Measurements from ENCODE around the gene SLC38A10.

DNA sequence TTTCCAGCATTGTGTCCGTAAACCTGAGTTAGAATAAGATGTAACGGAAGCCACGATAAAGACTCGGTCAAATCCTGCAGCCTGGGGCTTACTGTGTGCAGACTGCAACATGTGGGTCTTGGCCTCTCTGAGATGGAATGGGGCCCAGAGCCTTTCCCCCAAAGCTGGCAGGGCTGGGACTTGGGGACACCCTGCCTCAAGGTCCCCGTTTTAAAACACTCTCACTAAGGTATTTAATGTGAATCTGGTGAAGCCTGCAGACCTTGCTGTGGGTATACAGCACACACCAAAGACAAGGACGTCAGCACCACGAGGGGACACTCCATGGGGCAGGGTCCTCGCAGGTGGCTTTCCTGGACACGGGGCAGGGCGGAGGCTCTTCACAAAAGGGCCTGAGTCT lies 53.9 kb downstream of the SLC38A10 start:
- no peak for TF ChIP-seq SP1 (IDR thresholded peaks at IDR 0.05; ENCODE audit: low read depth, low read length)
- TF ChIP-seq, protein P1, sequence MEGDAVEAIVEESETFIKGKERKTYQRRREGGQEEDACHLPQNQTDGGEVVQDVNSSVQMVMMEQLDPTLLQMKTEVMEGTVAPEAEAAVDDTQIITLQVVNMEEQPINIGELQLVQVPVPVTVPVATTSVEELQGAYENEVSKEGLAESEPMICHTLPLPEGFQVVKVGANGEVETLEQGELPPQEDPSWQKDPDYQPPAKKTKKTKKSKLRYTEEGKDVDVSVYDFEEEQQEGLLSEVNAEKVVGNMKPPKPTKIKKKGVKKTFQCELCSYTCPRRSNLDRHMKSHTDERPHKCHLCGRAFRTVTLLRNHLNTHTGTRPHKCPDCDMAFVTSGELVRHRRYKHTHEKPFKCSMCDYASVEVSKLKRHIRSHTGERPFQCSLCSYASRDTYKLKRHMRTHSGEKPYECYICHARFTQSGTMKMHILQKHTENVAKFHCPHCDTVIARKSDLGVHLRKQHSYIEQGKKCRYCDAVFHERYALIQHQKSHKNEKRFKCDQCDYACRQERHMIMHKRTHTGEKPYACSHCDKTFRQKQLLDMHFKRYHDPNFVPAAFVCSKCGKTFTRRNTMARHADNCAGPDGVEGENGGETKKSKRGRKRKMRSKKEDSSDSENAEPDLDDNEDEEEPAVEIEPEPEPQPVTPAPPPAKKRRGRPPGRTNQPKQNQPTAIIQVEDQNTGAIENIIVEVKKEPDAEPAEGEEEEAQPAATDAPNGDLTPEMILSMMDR (IDR thresholded peaks at IDR 0.05 in 2 of 3, conservative IDR thresholded peaks at IDR 0.05 in 1 of 3; ENCODE audit: control insufficient read depth in 2 of 3, extremely low read depth in 1 of 3, insufficient read depth in 1 of 3, low read depth in 3 of 3, low read length in 3 of 3): no peak
- TF ChIP-seq SIN3A (IDR thresholded peaks at IDR 0.05; ENCODE audit: low read depth, low read length): no peak
- TF ChIP-seq RAD51 (IDR thresholded peaks at IDR 0.05): no peak
- TF ChIP-seq MYC (IDR thresholded peaks at IDR 0.05; ENCODE audit: insufficient read depth, insufficient read length, insufficient replicate concordance, low read length, severe bottlenecking): no peak
- TF ChIP-seq, protein P2, sequence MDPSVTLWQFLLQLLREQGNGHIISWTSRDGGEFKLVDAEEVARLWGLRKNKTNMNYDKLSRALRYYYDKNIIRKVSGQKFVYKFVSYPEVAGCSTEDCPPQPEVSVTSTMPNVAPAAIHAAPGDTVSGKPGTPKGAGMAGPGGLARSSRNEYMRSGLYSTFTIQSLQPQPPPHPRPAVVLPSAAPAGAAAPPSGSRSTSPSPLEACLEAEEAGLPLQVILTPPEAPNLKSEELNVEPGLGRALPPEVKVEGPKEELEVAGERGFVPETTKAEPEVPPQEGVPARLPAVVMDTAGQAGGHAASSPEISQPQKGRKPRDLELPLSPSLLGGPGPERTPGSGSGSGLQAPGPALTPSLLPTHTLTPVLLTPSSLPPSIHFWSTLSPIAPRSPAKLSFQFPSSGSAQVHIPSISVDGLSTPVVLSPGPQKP (IDR thresholded peaks at IDR 0.05; ENCODE audit: low read depth, low read length): no peak
- no peak for TF ChIP-seq FOS (IDR thresholded peaks at IDR 0.05; ENCODE audit: borderline replicate concordance, extremely low read depth, insufficient read length)
- no peak for TF ChIP-seq RFX5 (IDR thresholded peaks at IDR 0.05; ENCODE audit: low read depth, low read length)
- no peak for TF ChIP-seq POLR2A (IDR thresholded peaks at IDR 0.05; ENCODE audit: low read depth, low read length)
- no peak for TF ChIP-seq CREM (IDR thresholded peaks at IDR 0.05; ENCODE audit: low read depth)
- TF ChIP-seq EP300 (IDR thresholded peaks at IDR 0.05; ENCODE audit: borderline replicate concordance in 1 of 2, control insufficient read depth in 1 of 2, low read depth in 2 of 2, low read length in 2 of 2): no peak
- no peak for TF ChIP-seq EZH2 (IDR thresholded peaks at IDR 0.05; ENCODE audit: borderline replicate concordance, control insufficient read depth, low read depth, low read length)
- TF ChIP-seq TCF12 (IDR thresholded peaks at IDR 0.05; ENCODE audit: low read depth, low read length): no peak
- no peak for TF ChIP-seq EGR1 (IDR thresholded peaks at IDR 0.05; ENCODE audit: borderline replicate concordance in 1 of 2, low read depth in 2 of 2, low read length in 2 of 2)
